ENCODE results near the gene CXCL17.

GRCh38 chr19:42410371-42410770 is 32.4 kb downstream of the CXCL17 start:
- TF ChIP-seq CTCF (IDR thresholded peaks at IDR 0.05) (no peak), EP300 (IDR thresholded peaks at IDR 0.05) (no peak), POLR2AphosphoS5 (IDR thresholded peaks at IDR 0.05) (no peak), POLR2A (IDR thresholded peaks at IDR 0.05) (no peak)

Data from sigmoid colon (tissue), 4 donors.